ENCODE data around the gene PCGF2. TPM values are rescaled to one million over a fixed set of nuclear protein-coding genes. Genes with fewer than 3 reads are reported as not detected.
A peak's percentile ranks its signal among the peaks of the same experiment; 100 is the strongest.

PCGF2 gene
- total RNA-seq, 1 donor from 2014 or later, result 16.7 TPM

- Histone ChIP-seq H3K9ac (no peak overlapping the region), H3K9me3 (ENCODE audit: low read depth) (no peaks in the 10 kb centered on the region), H3K27ac (no peak overlapping the region), H3K4me3 (no peak overlapping the region), H3K4me2 (peak overlapping the region; percentile 13), H3F3A (ENCODE audit: low read depth) (peaks cover 10% of the 10 kb centered on the region), H3K36me3 (no peaks in the 10 kb centered on the region), H4K20me1 (ENCODE audit: low read depth) (peaks cover 88% of the 10 kb centered on the region), H3K27me3 (no peaks in the 10 kb centered on the region), H3K4me1 (peaks cover 17% of the 10 kb centered on the region), H3K79me2 (ENCODE audit: low read depth) (peaks cover 97% of the 10 kb centered on the region), H2AFZ (replicated peaks) (no peak overlapping the region)
- Mint-ChIP-seq H3K4me3 (peak overlapping the region; percentile 71), H3K27me3 (ENCODE audit: insufficient read depth, low read depth) (peaks cover 8% of the 10 kb centered on the region), H3K4me1 (peaks cover 54% of the 10 kb centered on the region), H3K9me3 (no peaks in the 10 kb centered on the region), H3K36me3 (peaks cover 7% of the 10 kb centered on the region), H3K27ac (no peak overlapping the region)
- TF ChIP-seq EZH2phosphoT487 (IDR thresholded peaks at IDR 0.05) (no peak), EZH2 (IDR thresholded peaks at IDR 0.05) (no peak)
- TF ChIP-seq, protein P1, sequence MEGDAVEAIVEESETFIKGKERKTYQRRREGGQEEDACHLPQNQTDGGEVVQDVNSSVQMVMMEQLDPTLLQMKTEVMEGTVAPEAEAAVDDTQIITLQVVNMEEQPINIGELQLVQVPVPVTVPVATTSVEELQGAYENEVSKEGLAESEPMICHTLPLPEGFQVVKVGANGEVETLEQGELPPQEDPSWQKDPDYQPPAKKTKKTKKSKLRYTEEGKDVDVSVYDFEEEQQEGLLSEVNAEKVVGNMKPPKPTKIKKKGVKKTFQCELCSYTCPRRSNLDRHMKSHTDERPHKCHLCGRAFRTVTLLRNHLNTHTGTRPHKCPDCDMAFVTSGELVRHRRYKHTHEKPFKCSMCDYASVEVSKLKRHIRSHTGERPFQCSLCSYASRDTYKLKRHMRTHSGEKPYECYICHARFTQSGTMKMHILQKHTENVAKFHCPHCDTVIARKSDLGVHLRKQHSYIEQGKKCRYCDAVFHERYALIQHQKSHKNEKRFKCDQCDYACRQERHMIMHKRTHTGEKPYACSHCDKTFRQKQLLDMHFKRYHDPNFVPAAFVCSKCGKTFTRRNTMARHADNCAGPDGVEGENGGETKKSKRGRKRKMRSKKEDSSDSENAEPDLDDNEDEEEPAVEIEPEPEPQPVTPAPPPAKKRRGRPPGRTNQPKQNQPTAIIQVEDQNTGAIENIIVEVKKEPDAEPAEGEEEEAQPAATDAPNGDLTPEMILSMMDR (IDR thresholded peaks at IDR 0.05), result no peak
- no peak for DNase-seq (ENCODE audit: low spot score)
Observed at GRCh38 chr17:38743556-38744171, 4.5 kb downstream of the PCGF2 start.

GRCh38 chr17:38742411-38743308 is 5.5 kb downstream of the PCGF2 start:
- peaks cover 97% of the 10 kb centered on the region for H4K20me1 ChIP-seq (ENCODE audit: low read depth)
- DNase-seq (ENCODE audit: low spot score), result no peak
- no peak overlapping the region for H3K4me3 ChIP-seq
- H3K27me3 ChIP-seq, result no peaks in the 10 kb centered on the region
- H3K4me1 ChIP-seq, result peaks cover 17% of the 10 kb centered on the region
- H3K9ac ChIP-seq, result peak overlapping the region; percentile 32
- no peaks in the 10 kb centered on the region for H3K36me3 ChIP-seq
- Mint-ChIP-seq H3K4me1 (peaks cover 54% of the 10 kb centered on the region), H3K27ac (peak overlapping the region; percentile 76), H3K36me3 (peaks cover 12% of the 10 kb centered on the region), H3K9me3 (no peaks in the 10 kb centered on the region), H3K27me3 (ENCODE audit: insufficient read depth, low read depth) (peaks cover 8% of the 10 kb centered on the region), H3K4me3 (peak overlapping the region; percentile 9)
- H3K79me2 ChIP-seq (ENCODE audit: low read depth), result peaks cover 91% of the 10 kb centered on the region
- H3K27ac ChIP-seq, result no peak overlapping the region
- no peaks in the 10 kb centered on the region for H3K9me3 ChIP-seq (ENCODE audit: low read depth)
- H2AFZ ChIP-seq (replicated peaks), result no peak overlapping the region
- peaks cover 10% of the 10 kb centered on the region for H3F3A ChIP-seq (ENCODE audit: low read depth)
- TF ChIP-seq, protein P1 (IDR thresholded peaks at IDR 0.05), result no peak
- TF ChIP-seq EZH2phosphoT487 (IDR thresholded peaks at IDR 0.05) (no peak), EZH2 (IDR thresholded peaks at IDR 0.05) (no peak)
- H3K4me2 ChIP-seq, result no peak overlapping the region

DNA sequence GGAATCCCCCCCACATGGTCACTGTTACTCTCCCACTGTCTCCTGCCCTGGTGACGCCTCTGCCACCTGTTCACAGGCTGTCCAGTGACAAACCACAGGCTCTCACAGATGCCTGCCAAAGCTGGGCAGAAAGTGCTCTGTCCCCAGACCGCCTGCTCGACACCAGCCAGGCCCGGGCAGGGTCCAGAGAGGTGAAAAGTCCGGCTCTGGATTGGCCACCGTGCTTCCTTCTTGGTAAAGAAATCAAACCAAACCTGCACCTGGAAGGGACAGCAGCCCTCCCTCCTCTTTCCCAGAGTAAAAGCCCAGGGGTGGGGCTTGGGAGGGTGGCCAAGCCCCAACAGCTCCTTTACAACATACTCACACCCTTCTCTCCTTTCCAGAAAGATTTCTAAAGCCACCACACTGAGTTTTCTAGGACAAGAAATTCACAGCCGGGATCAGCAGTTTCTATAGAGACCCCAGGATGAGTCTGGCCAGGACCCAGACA is 6.2 kb downstream of the PCGF2 start:
- Histone ChIP-seq H3K9me3 (ENCODE audit: low read depth) (no peaks in the 10 kb centered on the region), H3K27ac (no peak overlapping the region), H3K4me2 (no peak overlapping the region), H3K27me3 (no peaks in the 10 kb centered on the region), H3K4me1 (peaks cover 17% of the 10 kb centered on the region), H4K20me1 (ENCODE audit: low read depth) (peaks cover 98% of the 10 kb centered on the region), H2AFZ (replicated peaks) (no peak overlapping the region), H3K9ac (peak overlapping the region; percentile 32), H3K4me3 (no peak overlapping the region), H3K79me2 (ENCODE audit: low read depth) (peaks cover 84% of the 10 kb centered on the region), H3K36me3 (no peaks in the 10 kb centered on the region), H3F3A (ENCODE audit: low read depth) (peaks cover 14% of the 10 kb centered on the region)
- Mint-ChIP-seq H3K4me3 (peak overlapping the region; percentile 9), H3K36me3 (peaks cover 12% of the 10 kb centered on the region), H3K4me1 (peaks cover 54% of the 10 kb centered on the region), H3K27ac (peak overlapping the region; percentile 76), H3K9me3 (no peaks in the 10 kb centered on the region), H3K27me3 (ENCODE audit: insufficient read depth, low read depth) (peaks cover 8% of the 10 kb centered on the region)
- TF ChIP-seq, protein P1 (IDR thresholded peaks at IDR 0.05), result no peak
- no peak for TF ChIP-seq EZH2 (IDR thresholded peaks at IDR 0.05)
- TF ChIP-seq EZH2phosphoT487 (IDR thresholded peaks at IDR 0.05), result no peak
- DNase-seq (ENCODE audit: low spot score), result no peak
